HepG2 (cell line): ENCODE data around the gene LECT2. TPM values are rescaled to one million over a fixed set of nuclear protein-coding genes. Genes with fewer than 3 reads are reported as not detected.

Experiments
- ATAC-seq: fragments of 200-7000 bp; cut with Tn5 transposase; 3 replicates; pipeline ENCODE4 v1.9.1; 2020; ENCODE audit warnings: mild to moderate bottlenecking, moderate library complexity
- BruUV-seq: library from RNA; stranded (reverse); fragments of 400-500 nt; replicated peaks from 2 replicates; lab custom pipeline; 2021; lab: Mats Ljungman, UMichigan
- CTCF ChIA-PET: fragments of 300-600 bp; formaldehyde crosslinking; extraction: SDS; loops from one replicate; lab custom pipeline; 2021; ENCODE audit warnings: low total read pairs, inconsistent platforms, low intra/inter-chr PET ratio; lab: Yijun Ruan, JAX
- POLR2A ChIA-PET: fragments of 350-600 bp; sonication (Branson Sonifier 250); formaldehyde crosslinking; loops from one replicate; lab custom pipeline; 2020; ENCODE audit warnings: antibody characterized with exemption, inconsistent platforms; lab: Yijun Ruan, JAX
- DNase-seq: peaks from one replicate; pipeline ENCODE4 v3.0.0-alpha.2; 2015; ENCODE audit warnings: low spot score
- FAIRE-seq: peaks from 3 replicates; lab custom pipeline; 2011; peaks lifted over from hg19 to GRCh38; lab: Jason Lieb, UNC
- H2AFZ ChIP-seq: one replicate; pipeline ENCODE4 v1.6.1; 2011; ENCODE audit warnings: low read length, inconsistent platforms
- H3K27ac ChIP-seq: fragments of 300-600 bp; 3 replicates; pipeline ENCODE4 v1.8.0; 2011; ENCODE audit warnings: mixed run types, mild to moderate bottlenecking, mixed read lengths, low read length, inconsistent platforms; ENCODE audit not compliant: insufficient read depth; ENCODE audit errors: extremely low read length
- H3K27me3 ChIP-seq, 2 experiments: fragments of 200-600 bp in 1 of 2; 2 replicates in 1 of 2; 3 replicates in 1 of 2; pipeline versions ENCODE4 v1.6.0 to v1.8.0; 2011; ENCODE audit warnings: low read length in 2 of 2, mild to moderate bottlenecking in 2 of 2, moderate library complexity in 2 of 2, inconsistent platforms in 1 of 2; ENCODE audit not compliant: insufficient read depth in 2 of 2, control insufficient read depth in 1 of 2
- H3K36me3 ChIP-seq, 2 experiments: fragments of 200-600 bp in 1 of 2; replicated peaks in 1 of 2; 2 replicates in 1 of 2; 3 replicates in 1 of 2; pipeline versions ENCODE4 v1.5.1 to v1.8.0; 2011; ENCODE audit warnings: low read length in 2 of 2, inconsistent platforms in 1 of 2; ENCODE audit not compliant: insufficient read depth in 2 of 2, control insufficient read depth in 1 of 2
- H3K4me1 ChIP-seq: 2 replicates; pipeline ENCODE4 v1.5.1; 2012; ENCODE audit warnings: low read length, inconsistent platforms; ENCODE audit not compliant: insufficient read depth
- H3K4me2 ChIP-seq: 2 replicates; pipeline ENCODE4 v1.6.0; 2011; ENCODE audit warnings: low read depth, low read length, inconsistent platforms
- H3K4me3 ChIP-seq, 3 experiments: fragments of 200-600 bp in 1 of 3; sonication (generic), shearing (Covaris generic) in 1 of 3; replicated peaks in 1 of 3; 2 replicates each; pipeline ENCODE4 v1.5.1; 2011 to 2016; ENCODE audit warnings: low read length in 3 of 3, inconsistent platforms in 2 of 3, low read depth in 2 of 3, mild to moderate bottlenecking in 2 of 3, control low read depth in 1 of 3, mixed read lengths in 1 of 3; ENCODE audit not compliant: insufficient read depth in 1 of 3
- H3K79me2 ChIP-seq: one replicate; pipeline ENCODE4 v1.6.1; 2011; ENCODE audit warnings: low read length, inconsistent platforms; ENCODE audit not compliant: insufficient read depth
- H3K9ac ChIP-seq: 2 replicates; pipeline ENCODE4 v1.6.0; 2011; ENCODE audit warnings: mild to moderate bottlenecking, low read depth, low read length, inconsistent platforms; ENCODE audit not compliant: insufficient read depth
- H3K9me3 ChIP-seq: 2 replicates; pipeline ENCODE4 v1.5.1; 2012; ENCODE audit warnings: mild to moderate bottlenecking, low read length
- H4K20me1 ChIP-seq: 2 replicates; pipeline ENCODE4 v1.6.0; 2011; ENCODE audit warnings: inconsistent platforms, mild to moderate bottlenecking, low read length, moderate library complexity; ENCODE audit not compliant: insufficient read depth
- BCL6 ChIP-seq: IDR thresholded peaks from 2 replicates; pipeline ENCODE4 v1.6.1; 2016; ENCODE audit warnings: missing genetic modification reagents, missing compliant biosample characterization
- CCDC6 ChIP-seq: sonication (generic); formaldehyde crosslinking; IDR thresholded peaks from 2 replicates; pipeline ENCODE4 v1.8.1; 2022; ENCODE audit warnings: mild to moderate bottlenecking, missing genetic modification reagents, moderate library complexity
- FOSL1 ChIP-seq: sonication (generic); formaldehyde crosslinking; IDR thresholded peaks from 2 replicates; pipeline ENCODE4 v1.9.0; 2021; ENCODE audit warnings: missing genetic modification reagents, borderline replicate concordance
- HES4 ChIP-seq: sonication (generic); formaldehyde crosslinking; IDR thresholded peaks from 2 replicates; pipeline ENCODE4 v1.9.0; 2021; ENCODE audit warnings: mild to moderate bottlenecking, missing genetic modification reagents, borderline replicate concordance
- HHEX ChIP-seq: IDR thresholded peaks from 2 replicates; pipeline ENCODE4 v1.6.1; 2016; ENCODE audit warnings: control low read depth
- MED8 ChIP-seq: sonication (generic); formaldehyde crosslinking; IDR thresholded peaks from 2 replicates; pipeline ENCODE4 v1.8.1; 2023; ENCODE audit warnings: mild to moderate bottlenecking, missing genetic modification reagents; ENCODE audit not compliant: insufficient replicate concordance
- MIER2 ChIP-seq: IDR thresholded peaks from 2 replicates; pipeline ENCODE4 v1.6.1; 2016; ENCODE audit warnings: missing biosample characterization, missing genetic modification reagents
- MZF1 ChIP-seq: sonication (generic); formaldehyde crosslinking; IDR thresholded peaks from 2 replicates; pipeline ENCODE4 v1.8.1; 2023; ENCODE audit warnings: mild to moderate bottlenecking, missing genetic modification reagents, borderline replicate concordance
- NFRKB ChIP-seq: fragments of 450-650 bp; IDR thresholded peaks from 2 replicates; pipeline ENCODE4 v1.6.1; 2017
- SATB2 ChIP-seq: sonication (generic); formaldehyde crosslinking; IDR thresholded peaks from 2 replicates; pipeline ENCODE4 v1.5.0; 2020; ENCODE audit warnings: missing genetic modification reagents
- SMAD3 ChIP-seq: sonication (generic); formaldehyde crosslinking; IDR thresholded peaks from 2 replicates; pipeline ENCODE4 v1.4.0; 2020; ENCODE audit warnings: missing genetic modification reagents
- TFE3 ChIP-seq: IDR thresholded peaks from 2 replicates; pipeline ENCODE4 v1.6.1; 2016
- THAP8 ChIP-seq: sonication (generic); formaldehyde crosslinking; IDR thresholded peaks from 2 replicates; pipeline ENCODE4 v1.5.1; 2020; ENCODE audit warnings: missing genetic modification reagents, mild to moderate bottlenecking, borderline replicate concordance
- ZFP36 ChIP-seq: fragments of 150-350 bp; IDR thresholded peaks from 2 replicates; pipeline ENCODE4 v1.6.1; 2018; ENCODE audit warnings: borderline replicate concordance, low read length, low read depth; ENCODE audit not compliant: partially characterized antibody
- ZNF160 ChIP-seq: sonication (generic); formaldehyde crosslinking; IDR thresholded peaks from 2 replicates; pipeline ENCODE4 v1.8.0; 2022; ENCODE audit warnings: mild to moderate bottlenecking, inconsistent platforms, missing genetic modification reagents
- ZNF282 ChIP-seq: fragments of 450-650 bp; IDR thresholded peaks from 2 replicates; pipeline ENCODE4 v1.6.1; 2018; ENCODE audit not compliant: partially characterized antibody
- ZNF34 ChIP-seq: sonication (generic); formaldehyde crosslinking; IDR thresholded peaks from 2 replicates; pipeline ENCODE4 v1.4.0; 2020; ENCODE audit warnings: mild to moderate bottlenecking, missing genetic modification reagents, borderline replicate concordance
- ZNF562 ChIP-seq: sonication (generic); formaldehyde crosslinking; IDR thresholded peaks from 2 replicates; pipeline ENCODE4 v1.8.0; 2022; ENCODE audit warnings: missing genetic modification reagents, borderline replicate concordance
- ZNF782 ChIP-seq: sonication (generic); formaldehyde crosslinking; IDR thresholded peaks from 2 replicates; pipeline ENCODE4 v1.4.0; 2020; ENCODE audit warnings: missing genetic modification reagents, mild to moderate bottlenecking, borderline replicate concordance
- WGBS: methylation state at CpG from one replicate; pipeline ENCODE4 v1.1.6; 2017; ENCODE audit warnings: low lambda C conversion rate; 5-methylcytosine and 5-hydroxymethylcytosine counted together
- in situ Hi-C: cut with HindIII; loops from 2 replicates; pipeline ENCODE4 v1.10.0; 2017; ENCODE audit warnings: low pct_unique_long_range_greater_than_20kb; ENCODE audit not compliant: extremely low pct_ligation_motif_present
- intact Hi-C: fragments of 100-400 bp; cut with micrococcal nuclease; formaldehyde crosslinking; loops from one replicate; pipeline ENCODE4 v1.10.0; 2022; ENCODE audit not compliant: unreplicated experiment
- polyA plus RNA-seq, 8 experiments: library from polyadenylated mRNA; depleted of rRNA in 3 of 8; stranded (reverse) in 7 of 8; unstranded in 1 of 8; fragments of >200 nt; fragmentation: Illumina TruSeq in 4 of 8; extraction: Trizol in 4 of 8; gene quantifications; 2 replicates each; pipeline versions ENCODE4 v1.2.1 to v1.2.3, GENCODE V29; 2011 to 2016; ENCODE audit warnings: low read depth in 4 of 8, missing spikeins in 1 of 8, mixed read lengths in 1 of 8; ENCODE audit not compliant: insufficient read depth in 1 of 8
- total RNA-seq, 5 experiments: library from RNA; depleted of rRNA; stranded (reverse); fragments of >200 nt; fragmentation: Illumina TruSeq; extraction: Trizol; gene quantifications; 2 replicates each; pipeline ENCODE4 v1.2.3, GENCODE V29; 2016; ENCODE audit warnings: low read depth in 1 of 5

LECT2 gene
- total and polyA plus RNA-seq, 2 of the 13 experiments (the other 11 are each of a cell fraction or from before 2014, with no cell fraction given) = not detected

GRCh38 chr5:135951807-135952206, 3.0 kb downstream of the LECT2 start:
- no peak overlapping the region for H3K9ac ChIP-seq
- ATAC-seq (no peak), FAIRE-seq (no peak), DNase-seq (no peak)
- in situ Hi-C loops = no loop called here
- no peaks in the 10 kb centered on the region for H3K9me3 ChIP-seq
- no peak overlapping the region for H3K27ac ChIP-seq
- H4K20me1 ChIP-seq = no peaks in the 10 kb centered on the region
- no peak overlapping the region for H2AFZ ChIP-seq
- no peak overlapping the region for H3K4me2 ChIP-seq
- 92% methylated on average over 6 of the region's 6 CpGs for WGBS
- H3K27me3 ChIP-seq = no peaks in the 10 kb centered on the region
- TF ChIP-seq BCL6 (CRISPR knock-in tag) (no peak), ZNF562 (CRISPR knock-in tag) (no peak)
- no peaks in the 10 kb centered on the region for H3K79me2 ChIP-seq
- POLR2A ChIA-PET = interaction anchor here (1.6 kb wide), 1 partner anchor 102 kb away, joined by 4 read pairs; no protein-coding TSS in a partner anchor
- no peak overlapping the region for H3K4me3 ChIP-seq
- peaks cover 20% of the 10 kb centered on the region for H3K4me1 ChIP-seq
- no peaks in the 10 kb centered on the region; a peak in 1 of 5 replicates for H3K36me3 ChIP-seq
- intact Hi-C loops = no loop called here
- CTCF ChIA-PET = no interaction called here
- BruUV-seq = no TSS peak

- intact Hi-C loops (no loop called here), in situ Hi-C loops (no loop called here)
- no peaks in the 10 kb centered on the region for H3K27me3 ChIP-seq
- FAIRE-seq = no peak
- no peak overlapping the region for H3K4me2 ChIP-seq
- BruUV-seq = no TSS peak
- no peak overlapping the region for H3K9ac ChIP-seq
- ChIA-PET CTCF (no interaction called here), POLR2A (interaction anchor here (1.6 kb wide), 1 partner anchor 102 kb away, joined by 4 read pairs; no protein-coding TSS in a partner anchor)
- no peak for ATAC-seq
- H4K20me1 ChIP-seq = no peaks in the 10 kb centered on the region
- no peak overlapping the region for H3K27ac ChIP-seq
- no peaks in the 10 kb centered on the region; a peak in 1 of 5 replicates for H3K36me3 ChIP-seq
- H3K4me3 ChIP-seq = no peak overlapping the region
- DNase-seq = no peak
- H3K9me3 ChIP-seq = no peaks in the 10 kb centered on the region
- no peaks in the 10 kb centered on the region for H3K79me2 ChIP-seq
- WGBS = 89% methylated on average over 4 of the region's 4 CpGs
- no peak overlapping the region for H2AFZ ChIP-seq
- peaks cover 20% of the 10 kb centered on the region for H3K4me1 ChIP-seq
- TF ChIP-seq SMAD3 = no peak
- no peak for TF ChIP-seq ZNF34 (CRISPR knock-in tag)
- TF ChIP-seq FOSL1 (CRISPR knock-in tag) = no peak
- no peak for TF ChIP-seq MZF1 (CRISPR knock-in tag)
- TF ChIP-seq CCDC6 (CRISPR knock-in tag) = no peak
- no peak for TF ChIP-seq MIER2
- TF ChIP-seq HES4 (CRISPR knock-in tag) = no peak
- TF ChIP-seq ZNF160 (CRISPR knock-in tag) = no peak
- no peak for TF ChIP-seq ZNF782 (CRISPR knock-in tag)
- TF ChIP-seq NFRKB = no peak
- TF ChIP-seq TFE3 (CRISPR knock-in tag) = no peak
- TF ChIP-seq THAP8 (CRISPR knock-in tag) = no peak
- TF ChIP-seq ZFP36 = no peak
- no peak for TF ChIP-seq HHEX (CRISPR knock-in tag)
- no peak for TF ChIP-seq ZNF282
- TF ChIP-seq SATB2 (CRISPR knock-in tag) = no peak
- TF ChIP-seq MED8 (CRISPR knock-in tag) = no peak
These were observed 3.5 kb downstream of the LECT2 start for GRCh38 chr5:135951257-135951656.
